ENCODE measurements around the gene USP7. TPM values are rescaled to one million over a fixed set of nuclear protein-coding genes. Genes with fewer than 3 reads are reported as not detected.

USP7 gene
- total RNA-seq, 2 donors from 2014 or later = 60.2 to 84.9 TPM

GRCh38 chr16:8923199-8923598 lies 40.5 kb downstream of the USP7 start:
- H3K4me1 ChIP-seq (replicated peaks) = peaks cover 6% of the 10 kb centered on the region
- H3K27me3 ChIP-seq (replicated peaks; ENCODE audit: insufficient read depth) = no peaks in the 10 kb centered on the region
- DNase-seq (ENCODE audit: low spot score) = no peak
- no peaks in the 10 kb centered on the region for H3K9me3 ChIP-seq
- no peak overlapping the region for H3K4me3 ChIP-seq
- TF ChIP-seq, protein P1, sequence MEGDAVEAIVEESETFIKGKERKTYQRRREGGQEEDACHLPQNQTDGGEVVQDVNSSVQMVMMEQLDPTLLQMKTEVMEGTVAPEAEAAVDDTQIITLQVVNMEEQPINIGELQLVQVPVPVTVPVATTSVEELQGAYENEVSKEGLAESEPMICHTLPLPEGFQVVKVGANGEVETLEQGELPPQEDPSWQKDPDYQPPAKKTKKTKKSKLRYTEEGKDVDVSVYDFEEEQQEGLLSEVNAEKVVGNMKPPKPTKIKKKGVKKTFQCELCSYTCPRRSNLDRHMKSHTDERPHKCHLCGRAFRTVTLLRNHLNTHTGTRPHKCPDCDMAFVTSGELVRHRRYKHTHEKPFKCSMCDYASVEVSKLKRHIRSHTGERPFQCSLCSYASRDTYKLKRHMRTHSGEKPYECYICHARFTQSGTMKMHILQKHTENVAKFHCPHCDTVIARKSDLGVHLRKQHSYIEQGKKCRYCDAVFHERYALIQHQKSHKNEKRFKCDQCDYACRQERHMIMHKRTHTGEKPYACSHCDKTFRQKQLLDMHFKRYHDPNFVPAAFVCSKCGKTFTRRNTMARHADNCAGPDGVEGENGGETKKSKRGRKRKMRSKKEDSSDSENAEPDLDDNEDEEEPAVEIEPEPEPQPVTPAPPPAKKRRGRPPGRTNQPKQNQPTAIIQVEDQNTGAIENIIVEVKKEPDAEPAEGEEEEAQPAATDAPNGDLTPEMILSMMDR (IDR thresholded peaks at IDR 0.05) = no peak
- no peak for TF ChIP-seq POLR2A (IDR thresholded peaks at IDR 0.05)
- no peak for TF ChIP-seq POLR2AphosphoS5 (IDR thresholded peaks at IDR 0.05)
- 89% methylated on average over 11 of the region's 11 CpGs for WGBS
- intact Hi-C loops (cut with DNase I) = no loop called here
- no peaks in the 10 kb centered on the region for H3K36me3 ChIP-seq
- no peak overlapping the region for H3K27ac ChIP-seq

DNA sequence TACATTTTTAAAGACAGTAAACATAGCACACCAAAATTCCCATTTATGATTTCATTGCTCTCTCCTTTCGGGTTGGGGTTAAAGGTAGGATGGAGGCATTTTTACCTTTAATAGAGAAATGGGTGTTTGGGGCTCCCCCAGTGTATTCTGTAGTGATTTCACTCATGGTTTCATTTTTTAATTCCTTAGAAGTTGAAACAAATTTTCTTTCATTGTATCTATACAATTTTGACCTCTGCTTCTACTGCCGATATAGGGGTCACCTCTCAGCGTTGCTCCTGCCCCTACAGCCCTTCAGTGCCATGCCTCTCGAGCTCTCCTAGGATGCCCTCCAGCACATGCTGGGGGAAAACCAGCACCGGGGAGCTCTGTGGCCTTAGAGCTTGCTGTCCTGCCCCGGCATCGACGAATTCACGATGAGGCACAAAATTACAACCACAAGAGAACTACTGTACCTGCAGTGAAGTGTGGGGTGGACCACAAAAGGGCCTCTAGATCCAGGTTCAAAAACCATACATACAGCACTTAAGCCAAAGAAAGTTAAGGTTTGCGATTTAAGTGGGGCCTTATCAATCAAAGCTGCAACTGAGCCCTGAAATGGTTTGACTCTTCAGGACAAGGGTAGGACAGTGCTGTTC lies 42.2 kb downstream of the USP7 start:
- Histone ChIP-seq H3K4me3 (no peak overlapping the region), H3K36me3 (no peaks in the 10 kb centered on the region), H3K27ac (no peak overlapping the region), H3K27me3 (replicated peaks; ENCODE audit: insufficient read depth) (no peaks in the 10 kb centered on the region), H3K9me3 (no peaks in the 10 kb centered on the region), H3K4me1 (replicated peaks) (peaks cover 6% of the 10 kb centered on the region)
- DNase-seq (ENCODE audit: low spot score) = no peak
- TF ChIP-seq, protein P1 (IDR thresholded peaks at IDR 0.05) = no peak
- TF ChIP-seq POLR2AphosphoS5 (IDR thresholded peaks at IDR 0.05) (no peak), POLR2A (IDR thresholded peaks at IDR 0.05) (no peak)
- intact Hi-C loops (cut with DNase I) = no loop called here
- WGBS = 96% methylated on average over 10 of the region's 10 CpGs

DNA sequence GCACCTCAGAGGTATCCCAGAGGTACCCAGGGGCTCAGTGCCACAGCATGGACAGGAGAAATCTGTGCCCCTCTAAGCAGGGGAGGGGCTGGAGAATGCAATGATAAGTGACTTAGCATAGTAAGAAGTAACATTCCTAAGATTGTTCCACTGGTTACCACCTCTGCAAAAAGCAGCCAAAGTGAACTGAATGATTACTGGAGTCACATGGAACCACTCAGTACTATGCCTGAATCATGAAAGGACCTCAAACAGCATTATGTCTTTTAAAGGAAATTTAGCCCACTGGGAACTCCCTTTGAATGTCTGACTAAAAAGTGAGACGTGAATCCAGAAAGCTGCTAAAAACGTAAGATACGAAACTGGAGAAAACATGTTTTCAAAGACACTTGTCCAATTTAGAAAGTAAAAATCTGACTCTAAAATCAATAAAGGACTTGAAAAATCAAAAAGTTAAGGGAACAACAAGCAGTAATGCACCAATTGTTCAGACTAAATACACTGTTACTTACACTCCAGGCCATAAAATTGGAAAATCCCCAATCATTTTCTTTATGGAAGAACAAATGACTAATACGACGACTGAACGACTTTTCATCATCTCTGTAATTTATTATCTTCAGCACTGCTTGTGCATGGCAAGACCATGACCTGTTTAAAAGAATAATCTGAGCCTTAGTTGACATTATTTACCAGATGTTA lies 42.9 kb downstream of the USP7 start:
- no peak for DNase-seq (ENCODE audit: low spot score)
- Histone ChIP-seq H3K36me3 (no peaks in the 10 kb centered on the region), H3K9me3 (no peaks in the 10 kb centered on the region), H3K27ac (peak overlapping the region in 1 of 2 donors; percentile 24), H3K27me3 (replicated peaks; ENCODE audit: insufficient read depth) (no peaks in the 10 kb centered on the region), H3K4me3 (no peak overlapping the region), H3K4me1 (replicated peaks) (peaks cover 6% of the 10 kb centered on the region)
- no peak for TF ChIP-seq POLR2A (IDR thresholded peaks at IDR 0.05)
- TF ChIP-seq, protein P1 (IDR thresholded peaks at IDR 0.05) = no peak
- no peak for TF ChIP-seq POLR2AphosphoS5 (IDR thresholded peaks at IDR 0.05)
- 56% methylated on average over 6 of the region's 6 CpGs for WGBS
- intact Hi-C loops (cut with DNase I) = no loop called here

DNA sequence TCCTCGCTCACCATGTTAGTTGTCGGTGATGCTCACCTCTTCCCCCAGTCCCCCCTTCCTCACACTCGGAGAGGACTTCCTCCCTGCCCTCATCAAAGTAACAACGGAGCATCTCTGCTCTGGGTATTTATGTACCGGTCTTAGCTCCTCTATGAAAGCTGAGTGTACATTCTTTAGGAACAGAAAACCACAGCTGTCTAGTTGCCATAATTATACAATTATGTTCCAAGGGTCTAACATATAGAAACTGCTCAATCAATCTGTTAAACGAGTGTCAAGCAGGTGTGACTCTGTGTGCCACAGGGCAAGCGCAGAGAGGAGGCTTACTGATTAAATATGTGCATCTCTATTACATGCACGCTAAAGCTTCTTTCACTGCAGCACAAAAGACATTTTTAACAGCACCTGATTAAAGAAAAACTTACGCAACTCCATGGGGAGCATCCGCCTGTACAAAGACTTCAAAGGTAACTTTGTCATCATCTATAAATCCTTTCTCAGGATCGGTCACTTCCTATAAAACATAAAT lies 43.7 kb downstream of the USP7 start:
- no peak overlapping the region for H3K4me3 ChIP-seq
- intact Hi-C loops (cut with DNase I) = no loop called here
- no peaks in the 10 kb centered on the region for H3K27me3 ChIP-seq (replicated peaks; ENCODE audit: insufficient read depth)
- no peak for DNase-seq (ENCODE audit: low spot score)
- H3K36me3 ChIP-seq = no peaks in the 10 kb centered on the region
- peak overlapping the region in 1 of 2 donors; percentile 24 for H3K27ac ChIP-seq
- peaks cover 6% of the 10 kb centered on the region for H3K4me1 ChIP-seq (replicated peaks)
- WGBS = 59% methylated on average over 11 of the region's 11 CpGs
- no peak for TF ChIP-seq POLR2A (IDR thresholded peaks at IDR 0.05)
- peak; percentile 23 for TF ChIP-seq POLR2AphosphoS5 (IDR thresholded peaks at IDR 0.05)
- TF ChIP-seq, protein P1 (IDR thresholded peaks at IDR 0.05) = no peak
- H3K9me3 ChIP-seq = no peaks in the 10 kb centered on the region

Data from prostate gland (tissue), 2 donors.